NK-92 (cell line): ENCODE measurements around the gene PDZD7.
"Not testable (repeated sequence)": the region's sequence is repeated elsewhere in the genome, so short reads cannot be mapped to it uniquely, and the experiment has no call there.

Experiments used
- DNase-seq: peaks from one replicate; lab custom pipeline; 2025; ENCODE audit not compliant: unreplicated experiment; lab: John Stamatoyannopoulos, UW

Gene PDZD7

DNA sequence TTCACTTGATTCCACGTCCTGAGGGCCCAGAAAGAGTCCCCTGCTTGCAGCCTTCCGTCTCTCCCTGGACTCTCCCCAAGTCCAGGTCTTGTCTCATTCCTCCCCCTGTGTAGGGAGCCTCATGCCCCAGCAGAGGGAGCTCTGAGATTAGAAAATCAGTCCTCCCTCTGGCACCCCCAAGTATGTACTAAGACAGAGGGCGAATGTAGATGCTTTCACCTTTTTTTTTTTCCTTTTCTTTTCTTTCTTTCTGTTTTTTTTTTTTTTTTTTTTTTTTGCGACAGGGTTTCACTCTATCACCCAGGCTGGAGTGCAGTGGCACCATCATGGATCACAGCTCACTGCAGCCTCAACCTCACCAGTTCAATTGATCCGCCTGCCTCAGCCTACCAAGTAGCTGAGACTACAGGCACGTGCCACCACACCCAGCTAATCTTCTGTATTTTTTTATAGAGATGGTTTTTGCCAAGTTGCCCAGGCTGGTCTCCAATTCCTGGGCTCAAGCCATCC is 10.4 kb upstream of the PDZD7 start:
- DNase-seq = no peak

DNA sequence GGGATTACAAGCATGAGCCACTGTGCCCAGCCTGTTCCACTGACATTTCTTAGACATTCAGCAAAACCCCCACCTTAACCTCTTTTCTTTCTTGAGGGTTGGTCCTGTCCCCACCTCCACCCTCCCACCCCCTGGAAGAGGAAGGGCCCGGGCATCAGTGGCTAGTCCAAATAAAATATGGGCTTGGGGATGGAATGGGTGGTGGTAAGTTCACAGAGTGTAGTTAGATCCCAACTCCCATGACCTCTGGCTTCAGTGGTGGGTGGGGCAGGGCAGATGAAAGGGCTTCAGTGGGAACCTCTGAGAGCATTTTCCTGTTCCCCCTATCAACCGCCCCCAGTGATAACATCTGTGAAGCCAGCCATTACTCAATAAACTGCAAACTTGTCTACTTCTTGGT is 9.9 kb upstream of the PDZD7 start:
- no peak for DNase-seq

DNA sequence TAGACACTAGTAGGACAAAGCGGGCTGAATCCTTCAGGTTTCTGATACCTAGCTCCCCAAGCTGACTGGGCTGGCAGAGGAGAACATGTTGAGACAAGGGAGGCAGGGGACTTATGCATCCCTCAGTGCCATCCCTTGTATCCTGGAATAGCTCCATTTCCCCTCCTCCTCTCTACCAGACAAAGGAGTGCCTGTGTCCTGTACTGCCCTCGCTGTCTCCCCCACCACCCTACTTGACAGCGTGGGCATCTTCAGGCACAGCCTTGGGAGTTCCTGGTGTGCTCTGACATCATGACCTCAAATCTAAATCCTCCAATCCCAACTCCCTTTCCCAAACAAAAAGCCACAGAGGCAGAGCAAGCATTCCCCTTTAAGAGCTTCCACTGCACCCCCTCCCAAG is 9.1 kb upstream of the PDZD7 start:
- no peak for DNase-seq

DNA sequence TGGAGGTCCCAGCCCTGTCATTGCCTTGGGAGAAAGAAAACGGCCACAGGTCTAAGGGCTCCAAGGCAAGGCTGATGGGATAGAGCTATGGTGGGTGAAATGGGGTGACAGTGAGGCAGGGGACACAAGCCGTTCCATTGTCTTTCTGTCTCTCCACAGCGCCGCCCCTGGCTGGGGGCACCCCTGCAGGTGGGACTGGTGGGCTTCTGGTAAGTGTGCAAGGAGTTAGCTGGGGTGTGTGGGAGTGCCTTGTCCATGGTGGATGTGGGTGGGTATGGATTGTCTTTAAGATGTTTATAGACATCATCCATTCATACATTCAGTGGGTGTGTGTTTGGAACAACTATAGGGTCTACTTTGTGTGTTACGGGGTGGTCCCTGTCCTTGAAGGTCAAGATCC is 7.6 kb upstream of the PDZD7 start:
- no peak for DNase-seq

DNA sequence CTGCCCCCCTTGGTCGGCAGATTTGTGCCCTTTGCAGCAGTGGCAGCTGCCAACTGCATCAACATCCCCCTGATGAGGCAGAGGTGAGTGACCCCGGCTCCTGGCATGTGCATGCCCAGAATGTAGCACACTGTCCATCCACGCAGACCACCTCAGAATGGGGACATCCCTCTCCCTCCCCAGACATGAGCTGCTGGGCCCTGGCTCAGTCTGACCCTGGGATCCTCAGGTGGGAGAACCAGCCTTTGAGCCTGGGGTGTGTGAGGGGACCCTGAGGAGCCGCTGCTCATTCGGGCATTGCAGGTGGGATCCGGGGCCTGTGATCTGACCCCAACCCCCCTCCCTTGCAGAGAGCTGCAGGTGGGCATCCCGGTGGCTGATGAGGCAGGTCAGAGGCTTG is 5.8 kb upstream of the PDZD7 start:
- DNase-seq = no peak

DNA sequence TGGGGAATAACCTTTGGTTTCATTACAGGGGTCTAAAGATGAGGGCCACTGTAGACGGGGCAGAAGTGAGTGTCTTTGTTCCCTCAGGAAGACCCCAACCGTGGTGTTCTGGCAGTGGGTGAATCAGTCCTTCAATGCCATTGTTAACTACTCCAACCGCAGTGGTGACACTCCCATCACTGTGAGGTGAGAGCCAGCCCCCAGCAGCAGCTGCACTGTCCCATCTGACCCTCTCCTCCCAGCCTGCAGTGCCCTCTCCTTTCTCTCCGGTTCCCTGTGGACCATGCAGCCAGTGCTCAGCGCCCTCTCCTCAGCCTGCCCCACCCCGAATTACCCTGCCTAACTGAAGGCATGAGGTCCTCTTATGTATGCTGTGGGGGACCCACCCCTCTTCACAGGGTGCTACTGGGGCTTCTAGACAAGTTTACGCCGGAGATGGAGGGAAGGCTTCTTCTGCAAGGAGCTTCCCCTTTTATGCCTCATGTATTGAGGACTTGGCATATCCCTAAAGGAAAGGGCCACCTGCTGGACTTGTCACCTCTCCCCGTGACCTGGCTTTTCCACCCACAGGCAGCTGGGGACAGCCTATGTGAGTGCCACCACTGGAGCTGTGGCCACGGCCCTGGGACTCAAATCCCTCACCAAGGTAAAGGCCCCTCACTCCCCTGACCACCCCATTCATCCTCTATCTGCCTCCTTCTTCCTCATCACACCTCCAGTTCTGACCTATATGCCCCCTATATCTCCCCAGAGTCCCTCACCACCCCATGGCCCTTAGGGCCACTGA is 5.2 kb upstream of the PDZD7 start:
- no peak for DNase-seq

DNA sequence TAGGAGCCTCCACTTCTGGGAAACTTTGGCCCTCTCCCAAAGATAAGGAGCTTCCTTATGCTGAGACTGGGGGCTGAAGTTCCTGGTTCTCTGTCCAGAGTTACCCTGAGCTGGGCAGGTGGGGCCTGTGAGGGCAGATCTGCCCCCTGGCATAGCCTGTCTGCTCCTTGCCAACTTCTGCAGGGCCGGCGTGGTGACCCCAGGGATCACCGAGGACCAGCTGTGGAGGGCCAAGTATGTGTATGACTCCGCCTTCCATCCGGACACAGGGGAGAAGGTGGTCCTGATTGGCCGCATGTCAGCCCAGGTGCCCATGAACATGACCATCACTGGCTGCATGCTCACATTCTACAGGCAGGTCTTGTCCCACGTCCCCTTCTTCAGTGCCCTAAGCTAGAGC is 4.4 kb upstream of the PDZD7 start:
- DNase-seq = no peak

- not testable (repeated sequence) for DNase-seq
Observed at GRCh38 chr10:101034404-101034803, 3.5 kb upstream of the PDZD7 start.

DNA sequence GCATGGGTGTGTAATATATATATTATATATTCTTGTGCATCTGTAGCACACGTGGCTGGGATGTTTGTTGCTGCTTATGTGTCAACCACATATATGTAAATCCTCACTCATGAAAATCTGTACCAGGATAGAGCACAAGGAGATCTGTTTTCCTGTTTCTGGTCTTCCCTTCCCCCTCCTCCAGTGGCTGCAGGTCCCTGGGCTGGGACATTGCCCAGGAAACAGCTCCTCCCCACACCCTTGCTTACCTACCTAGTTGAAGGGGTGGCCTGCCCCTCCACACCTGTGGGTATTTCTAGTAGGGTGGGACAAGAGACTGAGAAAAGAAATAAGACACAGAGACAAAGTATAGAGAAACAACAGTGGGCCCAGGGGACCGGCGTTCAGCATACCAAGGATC is 2.3 kb upstream of the PDZD7 start:
- DNase-seq = no peak

- no peak for DNase-seq
Observed at GRCh38 chr10:101032637-101033224, 1.8 kb upstream of the PDZD7 start.

DNA sequence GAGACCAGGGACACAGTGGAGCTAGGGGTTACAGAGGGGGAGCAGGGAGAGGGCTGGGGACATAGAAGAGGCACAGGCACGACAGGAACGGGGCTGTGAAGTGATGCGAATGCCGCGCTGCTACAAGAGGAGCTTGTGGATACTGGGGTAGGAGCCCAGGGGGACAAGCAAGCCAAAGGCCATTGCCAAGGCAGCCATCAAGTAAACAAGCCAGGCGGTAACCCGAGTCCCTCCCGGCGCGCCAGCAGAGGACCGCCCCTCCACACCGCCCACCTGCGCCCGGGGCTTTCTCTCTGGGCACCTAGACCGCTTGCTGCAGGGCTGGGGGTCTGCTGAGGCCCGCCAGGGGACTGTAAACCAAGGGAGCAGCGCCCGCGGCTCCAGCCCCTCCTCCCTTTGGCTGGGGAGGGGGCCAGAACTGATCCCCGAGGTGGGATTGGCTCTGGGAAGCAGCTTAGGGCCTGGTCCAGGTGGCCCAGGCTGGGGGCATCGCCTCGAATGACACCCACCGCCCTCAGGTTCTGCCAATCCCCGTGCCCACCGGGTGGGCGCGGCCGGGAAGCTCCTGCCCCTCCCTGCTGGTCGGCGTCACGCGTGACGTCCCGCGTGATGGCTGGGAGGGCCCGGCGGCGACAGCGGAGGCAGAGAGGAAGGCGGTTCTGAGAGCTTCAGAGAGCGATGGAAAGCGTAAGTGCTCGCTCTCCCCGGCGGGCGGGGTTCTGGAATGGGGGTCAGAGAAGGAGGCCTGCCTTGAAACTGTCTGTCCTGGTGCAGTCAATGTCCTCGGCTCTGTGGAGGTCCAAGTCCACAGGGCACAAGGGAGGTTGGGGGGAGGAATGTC is 1.1 kb upstream of the PDZD7 start:
- no peak for DNase-seq

- DNase-seq = no peak
Observed at GRCh38 chr10:101030496-101031127, 317 bp downstream of the PDZD7 start.

- no peak for DNase-seq
Observed at GRCh38 chr10:101029520-101030295, 1.2 kb downstream of the PDZD7 start.

GRCh38 chr10:101028446-101029337 is 2.2 kb downstream of the PDZD7 start:
- no peak for DNase-seq

DNA sequence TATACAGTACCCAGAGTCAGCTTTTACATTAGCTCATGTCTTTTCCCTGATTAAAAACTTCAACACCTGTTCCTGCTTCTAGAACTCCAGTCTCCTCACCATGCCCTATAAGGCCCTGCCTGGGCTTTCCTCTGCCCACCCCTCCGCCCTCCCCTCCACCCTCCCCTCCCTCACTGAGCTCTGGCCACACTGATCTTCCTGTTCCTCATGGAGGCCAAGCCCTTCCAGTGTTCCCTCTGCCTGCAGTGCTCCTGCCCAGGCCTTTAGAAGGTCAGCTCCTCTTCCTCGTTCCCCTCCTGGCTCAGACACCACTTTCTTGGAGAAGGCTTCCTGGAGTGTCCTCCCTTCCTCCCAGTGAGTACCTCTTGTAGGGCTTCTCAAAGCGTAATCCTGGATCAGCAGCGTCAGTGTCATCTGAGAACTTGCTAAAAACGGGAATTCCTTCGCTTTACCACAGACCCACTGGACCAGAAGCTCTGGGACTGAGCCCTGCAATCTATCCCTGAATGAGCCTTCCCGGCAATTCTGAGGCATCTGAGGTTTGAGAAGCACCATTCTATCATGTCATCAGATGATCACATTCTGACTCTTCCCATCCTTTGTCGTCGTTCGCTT is 3.7 kb downstream of the PDZD7 start:
- no peak for DNase-seq

DNA sequence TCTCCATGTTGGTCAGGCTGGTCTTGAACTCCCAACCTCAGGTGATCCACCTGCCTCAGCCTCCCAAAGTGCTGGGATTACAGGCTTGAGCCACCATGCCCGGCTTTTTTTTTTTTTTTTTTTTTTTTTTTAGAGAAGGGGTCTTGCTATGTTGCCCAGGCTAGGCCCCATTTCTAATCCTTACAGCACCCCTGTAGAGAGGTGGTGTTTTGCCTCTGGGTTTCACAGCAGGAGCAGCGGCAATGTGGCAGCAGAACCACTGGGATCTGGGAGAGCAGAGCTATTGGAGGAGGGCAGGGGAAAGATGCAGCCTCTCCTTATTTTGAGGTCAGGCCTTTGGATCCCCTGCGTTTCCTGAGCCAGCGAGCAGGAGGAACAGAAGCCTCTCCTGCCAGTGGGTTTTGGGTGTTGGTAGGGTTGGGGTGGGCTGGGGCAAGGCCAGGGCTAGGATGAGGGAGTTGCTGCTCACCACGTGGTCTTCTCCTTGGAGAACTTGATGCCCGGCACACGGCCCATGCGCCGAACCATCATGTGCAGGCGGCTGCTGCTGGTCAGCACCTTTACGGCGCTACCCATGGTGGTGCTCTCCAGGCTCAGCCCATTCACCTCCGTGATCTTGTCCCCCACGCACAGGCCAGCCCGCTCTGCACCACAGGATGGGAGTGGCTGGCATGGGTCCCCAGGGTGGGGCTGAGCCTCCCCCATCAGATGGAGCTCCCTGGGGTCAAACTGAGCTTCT is 7.8 kb downstream of the PDZD7 start:
- DNase-seq = no peak

GRCh38 chr10:101021692-101022251 is 9.2 kb downstream of the PDZD7 start:
- no peak for DNase-seq

DNA sequence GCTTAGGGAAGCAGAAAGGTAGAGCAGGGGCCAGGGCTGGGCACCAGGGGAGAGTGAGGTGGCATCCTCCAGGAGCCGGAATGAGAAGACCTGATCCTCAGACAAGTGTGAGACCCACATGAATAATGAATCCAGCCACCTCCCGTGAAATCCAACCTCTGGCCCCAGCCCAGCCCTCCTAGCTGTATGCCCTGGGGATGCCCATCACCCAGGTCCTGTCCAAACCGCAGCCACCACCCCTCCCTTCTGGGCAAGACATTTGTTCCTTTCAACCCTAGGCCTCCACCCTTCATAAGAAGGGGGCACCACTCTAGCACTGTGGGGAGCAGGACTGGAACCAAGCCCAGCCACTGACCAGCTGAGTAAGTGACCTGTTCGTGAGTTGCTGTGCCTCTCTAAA is 9.7 kb downstream of the PDZD7 start:
- DNase-seq = no peak
